Eye (tissue), 1 donor: ENCODE measurements around the gene HSD17B11.
"Not testable (repeated sequence)": the region's sequence is repeated elsewhere in the genome, so short reads cannot be mapped to it uniquely, and the experiment has no call there.

ENCODE experiments used
- DNase-seq: peaks from one replicate; pipeline ENCODE4 v3.0.0-alpha.2; 2015

The HSD17B11 gene

GRCh38 chr4:87403732-87404131, 12.7 kb upstream of the HSD17B11 start:
- not testable (repeated sequence) for DNase-seq

- no peak for DNase-seq
Observed at GRCh38 chr4:87399954-87400353, 9.0 kb upstream of the HSD17B11 start.

GRCh38 chr4:87399148-87399547, 8.2 kb upstream of the HSD17B11 start:
- DNase-seq = no peak

GRCh38 chr4:87395851-87396250, 4.9 kb upstream of the HSD17B11 start:
- not testable (repeated sequence) for DNase-seq

- not testable (repeated sequence) for DNase-seq
Observed at GRCh38 chr4:87395073-87395472, 4.1 kb upstream of the HSD17B11 start.

DNA sequence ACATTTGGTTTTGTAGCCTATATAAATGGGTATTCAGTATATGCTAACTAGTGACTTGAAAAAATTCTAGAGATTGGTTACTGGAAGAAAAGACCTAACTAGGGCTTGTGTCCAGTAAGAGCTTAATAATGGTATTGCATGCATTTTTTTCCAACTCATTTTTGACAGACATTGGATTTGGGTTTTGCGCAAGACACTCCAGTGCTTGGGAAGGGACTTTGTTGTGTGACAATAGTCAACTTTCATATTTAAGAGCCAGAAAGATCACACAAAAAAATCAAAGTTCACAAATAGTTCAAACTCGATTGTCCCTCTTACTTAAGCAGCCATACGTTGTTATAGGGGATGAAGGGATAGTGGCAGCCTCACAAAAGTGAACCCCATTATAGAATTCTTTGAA, 1.2 kb upstream of the HSD17B11 start:
- no peak for DNase-seq

DNA sequence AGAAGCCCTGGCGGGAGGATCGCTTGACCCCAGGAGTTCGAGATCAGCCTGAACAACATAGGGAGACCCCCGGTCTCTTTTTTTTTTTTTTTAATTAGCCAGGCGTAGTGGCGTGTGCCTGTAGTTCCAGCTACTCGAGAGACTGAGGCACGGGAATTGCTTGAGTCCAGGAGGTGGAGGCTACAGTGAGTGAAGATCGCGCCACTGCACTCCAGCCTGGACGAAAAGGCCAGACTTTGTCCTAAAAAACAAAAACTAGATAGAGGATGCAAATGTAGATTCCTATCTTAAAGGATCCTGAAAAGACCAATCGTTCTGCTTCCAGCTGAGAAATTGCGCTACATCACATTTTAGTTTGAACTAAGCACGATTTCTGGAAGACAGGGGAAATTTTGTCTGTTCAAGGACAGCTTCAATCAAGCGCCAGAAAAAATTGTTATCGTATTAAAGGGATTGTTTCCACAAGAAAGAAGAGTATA, 627 bp upstream of the HSD17B11 start:
- DNase-seq = no peak

DNA sequence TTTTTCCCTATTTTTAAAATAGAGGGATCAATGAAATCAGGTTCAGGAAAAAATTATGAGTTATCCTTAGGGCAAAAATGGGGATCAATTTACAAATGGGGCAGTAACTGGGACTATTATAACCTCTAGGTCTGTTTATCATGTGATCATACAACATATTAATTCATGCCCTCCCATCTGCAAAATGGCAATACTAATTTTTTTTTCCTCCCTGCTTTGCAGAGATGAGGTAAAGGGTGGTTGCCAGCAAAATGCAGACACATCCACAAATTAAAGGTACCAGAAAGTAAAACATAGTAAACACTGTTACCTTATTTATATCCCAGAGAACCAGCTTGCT, 467 bp downstream of the HSD17B11 start:
- no peak for DNase-seq

DNA sequence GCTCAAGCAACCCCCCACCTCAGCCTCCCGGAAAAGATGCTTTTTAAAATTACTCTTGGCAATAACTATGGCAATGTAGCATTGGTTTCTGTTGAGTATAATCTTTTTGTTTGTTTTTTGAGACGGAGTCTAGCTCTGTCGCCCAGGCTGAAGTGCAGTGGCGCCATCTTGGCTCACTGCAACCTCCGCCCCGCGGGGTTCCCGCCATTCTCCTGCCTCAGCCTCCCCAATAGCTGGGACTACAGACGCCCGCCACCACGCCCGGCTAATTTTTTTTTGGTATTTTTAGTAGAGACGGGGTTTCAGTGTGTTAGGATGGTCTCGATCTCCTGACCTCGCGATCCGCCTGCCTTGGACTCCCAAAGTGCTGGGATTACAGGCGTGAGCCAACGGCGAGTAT, 933 bp downstream of the HSD17B11 start:
- DNase-seq = not testable (repeated sequence)

DNA sequence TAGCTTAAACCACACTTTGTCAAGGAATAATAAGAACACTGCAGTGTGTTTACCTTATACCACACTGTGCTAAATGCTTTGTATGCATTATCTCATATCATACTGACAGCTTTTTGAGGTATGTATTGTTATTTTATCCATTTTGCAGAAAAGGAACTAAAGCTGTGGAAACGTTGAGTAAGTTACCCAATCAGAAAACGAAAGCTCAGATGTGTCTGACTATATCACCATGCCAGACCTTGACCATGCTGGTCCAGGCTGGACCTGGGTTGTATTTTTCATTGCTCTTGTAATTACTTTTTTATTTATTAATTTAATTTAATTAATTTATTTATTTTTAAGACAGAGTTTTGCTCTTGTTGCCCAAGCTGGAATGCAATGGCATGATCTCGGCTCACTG, 2.1 kb downstream of the HSD17B11 start:
- no peak for DNase-seq

GRCh38 chr4:87387237-87387636, 3.8 kb downstream of the HSD17B11 start:
- DNase-seq = no peak

- not testable (repeated sequence) for DNase-seq
Observed at GRCh38 chr4:87384466-87385132, 6.4 kb downstream of the HSD17B11 start.

- no peak for DNase-seq
Observed at GRCh38 chr4:87382931-87383330, 8.1 kb downstream of the HSD17B11 start.

- no peak for DNase-seq
Observed at GRCh38 chr4:87382116-87382515, 8.9 kb downstream of the HSD17B11 start.

DNA sequence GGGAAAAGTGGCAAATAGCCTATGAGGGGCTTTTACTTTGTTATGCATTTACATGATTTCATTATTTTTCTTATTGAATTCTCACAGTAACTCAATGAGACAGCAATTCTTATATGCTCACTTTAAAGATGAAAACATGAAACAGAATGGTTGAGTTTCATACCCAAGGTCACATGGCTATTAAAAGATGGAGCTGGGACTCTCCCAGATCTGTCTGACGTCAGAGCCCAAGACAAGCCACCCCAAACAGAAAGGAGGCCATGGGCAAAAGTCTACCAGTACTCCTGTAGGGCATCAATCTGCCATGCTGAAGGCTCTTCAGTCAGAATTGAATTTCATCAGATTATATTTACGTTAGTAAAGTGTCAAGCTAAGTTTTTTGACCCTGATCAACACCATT, 13.2 kb downstream of the HSD17B11 start:
- DNase-seq = no peak

GRCh38 chr4:87375719-87376291, 15.2 kb downstream of the HSD17B11 start:
- peak; percentile 51 for DNase-seq

- no peak for DNase-seq
Observed at GRCh38 chr4:87370068-87370467, 20.9 kb downstream of the HSD17B11 start.

GRCh38 chr4:87366521-87367162, 24.3 kb downstream of the HSD17B11 start:
- no peak for DNase-seq

- no peak for DNase-seq
Observed at GRCh38 chr4:87365348-87365747, 25.6 kb downstream of the HSD17B11 start.

DNA sequence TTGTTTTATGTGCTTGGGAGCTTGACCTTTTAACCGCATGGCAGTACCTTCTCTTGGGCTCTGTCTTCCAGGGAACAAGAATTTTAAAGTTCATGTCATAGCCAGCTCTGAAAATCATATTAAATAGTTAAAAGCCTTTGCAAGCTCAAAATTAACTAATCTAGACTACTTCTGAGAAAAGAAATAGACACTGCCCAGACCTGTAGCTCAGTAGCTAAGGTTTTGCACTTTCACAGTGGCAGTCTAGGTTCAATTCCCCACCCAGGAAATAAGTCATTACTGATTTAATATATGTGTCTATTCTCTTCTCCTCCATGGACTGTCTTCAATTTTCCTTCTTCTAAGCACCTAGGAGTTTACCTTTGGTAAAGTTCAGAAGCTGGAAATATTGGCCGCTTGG, 27.4 kb downstream of the HSD17B11 start:
- DNase-seq = no peak

GRCh38 chr4:87360338-87360935, 30.6 kb downstream of the HSD17B11 start:
- peak; percentile 19 for DNase-seq

- DNase-seq = no peak
Observed at GRCh38 chr4:87359258-87359657, 31.7 kb downstream of the HSD17B11 start.

GRCh38 chr4:87356832-87357526, 34.0 kb downstream of the HSD17B11 start:
- DNase-seq = no peak
